T-helper 2 cell treated with Interferon-gamma antibody and Interleukin-4, amounts not matched to agents 100 ng/mL and 5 ng/mL, for 36 hours (primary cell): ENCODE measurements around the gene NREP. TPM values are rescaled to one million over a fixed set of nuclear protein-coding genes. Genes with fewer than 3 reads are reported as not detected.

ENCODE experiments used
- intact Hi-C: fragments of 100-400 bp; cut with micrococcal nuclease; formaldehyde crosslinking; loops from one replicate; pipeline ENCODE4 v1.15.1; 2023
- total RNA-seq: library from RNA; stranded (reverse); gene quantifications from 2 replicates; pipeline ENCODE4 v1.2.3, GENCODE V29; 2022

NREP gene
- total RNA-seq, 1 donor from 2014 or later: 30.3 TPM

DNA sequence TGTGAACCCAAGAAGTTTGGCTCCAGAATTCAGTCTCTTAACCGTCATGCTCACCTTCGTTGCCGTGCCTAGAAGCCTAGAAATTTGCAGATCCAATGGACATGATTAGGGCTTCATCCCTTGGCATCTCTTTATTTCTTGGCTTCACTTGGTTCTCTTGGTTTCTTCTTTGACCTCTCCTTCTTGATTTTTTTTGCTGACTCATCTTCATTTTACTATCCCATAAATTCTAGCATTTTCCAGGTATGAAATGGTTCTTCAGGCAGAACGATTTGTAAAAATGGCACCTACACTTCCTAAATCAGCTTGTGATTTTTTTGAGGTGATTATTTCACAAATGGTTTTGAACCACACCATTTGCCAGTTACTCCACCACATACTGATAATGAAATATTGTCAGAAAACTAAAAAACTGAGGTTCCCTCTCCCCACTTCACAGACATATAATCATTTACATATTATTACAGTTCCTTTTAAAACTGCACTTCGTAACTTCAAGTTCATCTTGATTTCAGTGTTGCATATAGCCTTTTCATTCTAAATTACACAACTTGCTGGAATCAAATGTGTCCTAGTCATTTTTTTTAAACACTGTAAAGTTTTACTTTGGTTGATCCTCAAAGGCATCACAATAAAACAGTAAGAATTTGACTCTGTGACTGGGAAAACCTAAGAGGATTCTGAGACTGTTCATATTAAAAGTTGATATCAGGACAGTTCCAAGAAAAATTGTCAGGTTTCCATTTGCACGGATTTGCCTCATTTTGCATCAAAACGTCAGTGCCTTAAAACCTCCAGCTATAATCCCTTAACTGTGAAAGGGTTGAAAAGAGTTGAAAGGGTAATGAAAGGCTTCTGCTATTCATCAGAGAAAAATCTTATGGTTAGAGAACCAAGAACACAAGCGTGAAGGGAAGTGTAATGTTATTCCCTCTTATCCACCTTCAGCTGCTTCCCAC is 8.9 kb upstream of the NREP start:
- intact Hi-C loops: no loop called here

DNA sequence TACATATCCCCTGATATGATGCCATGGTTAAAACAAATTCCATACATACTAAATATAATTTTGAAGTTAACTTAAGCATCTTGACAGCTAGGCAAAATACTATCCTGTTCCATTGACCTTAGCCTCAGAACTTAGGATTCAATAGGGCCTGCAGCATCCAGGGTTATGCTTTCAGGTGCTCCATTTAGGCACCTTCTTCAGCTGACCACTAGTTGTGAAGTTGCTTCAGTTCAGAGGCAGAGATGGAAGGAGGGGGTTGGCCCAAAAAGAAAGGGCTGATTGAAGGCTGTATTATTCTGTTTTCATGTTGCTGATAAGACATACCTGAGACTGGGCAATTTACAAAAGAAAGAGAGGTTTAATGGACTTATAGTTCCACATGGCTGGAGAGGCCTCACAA is 7.0 kb upstream of the NREP start:
- intact Hi-C loops: no loop called here

DNA sequence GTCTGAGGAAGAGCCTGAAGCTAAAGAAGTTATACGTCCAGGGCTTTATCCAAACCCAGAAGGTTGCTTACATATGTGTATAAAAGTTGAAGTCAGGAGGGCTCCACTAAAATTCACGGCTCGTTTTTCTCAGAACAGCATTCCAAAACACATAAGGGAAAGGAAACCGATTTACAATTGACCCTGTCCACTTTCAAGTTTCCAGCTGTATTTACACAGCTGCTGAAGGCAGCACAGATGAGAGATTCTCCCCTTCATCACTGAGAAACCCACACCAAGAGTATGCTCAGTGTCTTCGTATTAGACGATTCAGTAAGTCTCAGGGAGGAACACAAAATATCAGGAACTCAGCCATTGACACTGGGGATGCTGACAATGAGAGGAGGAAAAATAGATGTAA is 5.9 kb upstream of the NREP start:
- intact Hi-C loops: no loop called here

DNA sequence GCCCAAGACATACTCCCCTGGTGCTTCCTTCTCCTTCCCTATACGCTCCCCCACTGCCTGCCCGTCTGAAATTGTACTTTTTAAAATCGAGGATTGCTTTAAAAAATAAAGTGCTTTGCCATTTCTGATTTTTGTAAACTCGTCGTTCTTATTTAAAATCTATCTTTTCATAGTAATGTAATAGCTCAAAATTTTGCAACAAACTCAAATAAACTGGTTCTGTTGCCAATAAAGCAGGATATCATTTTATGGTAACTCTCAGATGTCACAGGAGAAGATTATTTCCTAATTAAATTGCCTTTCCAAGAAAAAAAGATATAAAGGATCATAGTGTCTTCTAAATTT is 1.3 kb upstream of the NREP start:
- intact Hi-C loops: loop anchor here (5.0 kb wide), 3 partner anchors 526 to 1001 kb away; partner anchors contain the start of gene EPB41L4A

DNA sequence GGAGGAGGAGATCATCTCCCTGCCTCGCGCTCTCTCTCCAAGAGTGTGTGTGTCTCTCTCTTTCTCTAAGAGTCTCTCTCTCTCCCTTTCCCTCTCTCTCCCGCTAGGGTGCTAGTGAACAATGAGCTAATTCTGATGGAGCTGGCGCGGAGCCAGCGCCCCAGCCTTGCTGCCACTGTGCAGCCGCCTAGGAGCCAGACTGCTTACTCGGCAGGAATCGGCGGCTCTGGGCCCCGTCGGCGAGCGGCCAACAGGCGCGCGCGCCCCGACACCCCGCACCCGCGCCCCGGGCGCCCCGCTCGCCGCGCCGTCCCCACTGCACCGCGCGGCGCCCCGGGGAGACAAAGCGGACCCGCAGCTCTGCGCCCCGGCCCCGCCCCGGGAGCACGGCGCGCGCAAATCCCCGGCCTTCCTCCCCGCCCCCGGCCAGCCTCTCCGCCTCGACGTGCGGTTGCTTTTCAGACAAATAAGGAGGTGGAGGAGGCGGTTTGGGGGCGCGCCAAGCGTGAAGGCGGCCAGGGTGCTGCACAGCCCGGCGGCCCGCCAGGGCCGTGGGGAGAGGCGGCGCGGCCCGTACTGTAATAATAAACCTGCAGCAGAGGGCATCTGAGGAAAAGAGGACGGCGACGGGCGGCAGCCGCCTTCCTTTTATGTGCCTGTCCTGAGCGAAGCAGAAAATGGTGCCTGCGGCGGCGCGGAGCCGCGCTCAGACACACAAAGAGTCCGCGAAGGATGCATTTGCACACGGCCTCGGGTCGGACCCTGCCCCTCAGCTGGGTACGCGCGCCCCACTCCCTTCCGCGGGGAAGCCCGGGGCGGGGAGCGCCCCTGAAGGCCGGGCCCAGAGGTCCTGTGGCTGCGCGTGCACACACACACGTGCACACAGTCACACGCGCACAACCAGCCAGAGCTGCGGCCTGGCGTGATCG is 625 bp upstream of the NREP start:
- intact Hi-C loops: loop anchor here (1.0 to 5.0 kb wide), 11 partner anchors 15 to 1019 kb away; partner anchors contain the start of genes EPB41L4A, SLC25A46, STARD4 and WDR36

DNA sequence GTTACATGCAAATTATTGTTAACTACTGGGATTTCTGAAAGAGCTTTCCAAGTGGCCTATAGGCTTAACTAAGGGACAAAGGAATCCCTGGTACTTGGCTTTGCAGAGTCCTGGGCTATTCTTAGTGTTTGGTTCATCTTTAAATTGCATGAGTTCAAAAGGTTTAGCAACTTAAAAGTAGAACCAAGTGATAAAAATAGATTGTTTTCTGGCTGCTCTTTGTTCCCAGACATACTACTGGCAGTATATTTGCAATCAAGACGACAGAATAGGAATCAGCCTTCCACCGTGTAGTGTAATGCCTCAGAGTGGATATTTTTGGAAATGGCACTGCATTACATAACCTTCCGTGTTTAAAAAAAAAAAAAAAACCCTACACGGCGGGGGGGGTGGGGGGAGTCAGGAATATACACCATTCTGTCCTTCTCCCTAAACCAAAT is 1.0 kb downstream of the NREP start:
- intact Hi-C loops: loop anchor here (2.0 to 5.0 kb wide), 5 partner anchors 53 to 1017 kb away; partner anchors contain the start of genes EPB41L4A and SLC25A46

DNA sequence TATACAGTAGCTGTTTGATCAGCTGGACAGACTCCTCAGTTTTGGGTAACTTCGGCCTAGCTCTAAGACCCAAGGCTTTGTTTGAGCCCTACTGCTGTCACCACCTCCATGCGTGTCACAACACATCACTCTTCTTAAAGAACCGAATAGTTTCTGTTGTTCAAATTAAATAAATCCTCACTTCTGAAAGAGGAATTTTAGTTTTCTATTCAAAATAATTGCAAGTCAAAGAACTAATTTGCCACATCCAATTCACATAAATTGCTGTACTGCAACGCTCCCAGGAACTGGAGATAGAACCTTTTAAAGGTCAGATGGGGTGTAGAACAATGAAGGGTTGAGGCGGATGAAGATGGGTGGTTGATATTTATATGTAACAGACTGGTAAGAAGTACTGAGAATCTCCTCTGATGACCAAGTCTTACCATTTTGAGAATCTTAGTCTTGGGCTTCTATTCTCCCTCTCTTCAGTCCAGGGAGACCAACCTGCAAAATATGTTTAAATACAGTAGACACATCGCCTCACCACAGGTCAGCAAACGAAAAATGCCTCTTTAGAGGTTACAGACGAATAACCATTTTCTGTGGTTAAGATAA is 1.6 kb downstream of the NREP start:
- intact Hi-C loops: loop anchor here (5.0 kb wide), 3 partner anchors 523 to 998 kb away; partner anchors contain the start of gene EPB41L4A

DNA sequence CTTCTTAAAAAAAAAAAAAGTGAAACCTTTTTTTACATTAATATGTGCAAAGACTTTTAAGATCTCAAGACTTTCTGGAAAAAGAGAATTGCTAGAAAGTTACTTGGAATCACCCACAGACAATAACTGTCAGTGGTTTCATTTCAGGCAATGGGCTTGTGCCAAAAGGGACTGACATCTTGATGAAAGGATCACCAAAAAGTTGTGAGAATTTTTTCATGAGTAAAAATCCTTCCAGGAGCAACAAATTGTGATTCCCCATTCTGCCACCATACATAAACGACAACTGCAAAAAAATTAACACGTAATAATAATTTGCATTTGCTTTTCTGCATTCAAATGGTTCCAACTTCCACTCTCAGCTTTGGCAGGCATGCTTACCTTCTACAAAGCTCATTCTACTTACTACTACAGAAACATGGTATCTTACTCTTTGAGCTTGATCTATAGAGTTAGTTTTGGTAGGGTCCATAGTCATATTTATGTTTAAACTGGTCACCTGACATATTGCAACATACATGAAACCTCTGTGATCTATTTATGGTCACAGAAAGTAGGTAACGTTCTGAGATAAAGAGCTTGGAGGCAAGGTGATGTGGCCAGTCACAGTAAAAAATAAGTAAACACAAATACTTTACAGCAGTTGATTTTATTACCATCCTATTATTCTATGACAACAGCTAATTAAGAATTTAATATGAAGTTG is 3.0 kb downstream of the NREP start:
- intact Hi-C loops: no loop called here

DNA sequence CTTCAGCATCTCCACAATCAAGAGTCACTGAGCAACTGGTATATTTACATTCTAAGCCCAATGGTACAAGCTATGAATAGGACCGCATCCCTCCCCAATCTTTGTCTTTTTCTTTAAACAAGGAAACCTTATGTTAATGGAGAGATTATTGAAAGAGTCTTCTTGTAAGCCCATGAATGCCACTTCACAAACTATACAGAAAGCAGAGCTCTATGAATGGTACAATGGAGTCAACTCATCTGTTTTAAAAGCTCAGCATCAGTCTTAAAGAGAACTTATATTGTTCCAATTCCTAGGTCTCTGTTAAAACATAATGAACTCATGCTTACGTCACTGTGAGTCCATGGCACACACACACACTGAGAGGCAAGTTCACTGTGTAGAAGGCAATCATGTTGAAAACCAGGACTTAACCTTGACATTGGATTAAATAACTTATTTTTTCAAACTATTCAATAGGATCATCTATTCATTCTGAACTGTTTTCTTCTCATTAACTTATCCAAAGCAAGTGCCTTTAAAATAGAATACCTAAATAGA is 4.5 kb downstream of the NREP start:
- intact Hi-C loops: no loop called here

DNA sequence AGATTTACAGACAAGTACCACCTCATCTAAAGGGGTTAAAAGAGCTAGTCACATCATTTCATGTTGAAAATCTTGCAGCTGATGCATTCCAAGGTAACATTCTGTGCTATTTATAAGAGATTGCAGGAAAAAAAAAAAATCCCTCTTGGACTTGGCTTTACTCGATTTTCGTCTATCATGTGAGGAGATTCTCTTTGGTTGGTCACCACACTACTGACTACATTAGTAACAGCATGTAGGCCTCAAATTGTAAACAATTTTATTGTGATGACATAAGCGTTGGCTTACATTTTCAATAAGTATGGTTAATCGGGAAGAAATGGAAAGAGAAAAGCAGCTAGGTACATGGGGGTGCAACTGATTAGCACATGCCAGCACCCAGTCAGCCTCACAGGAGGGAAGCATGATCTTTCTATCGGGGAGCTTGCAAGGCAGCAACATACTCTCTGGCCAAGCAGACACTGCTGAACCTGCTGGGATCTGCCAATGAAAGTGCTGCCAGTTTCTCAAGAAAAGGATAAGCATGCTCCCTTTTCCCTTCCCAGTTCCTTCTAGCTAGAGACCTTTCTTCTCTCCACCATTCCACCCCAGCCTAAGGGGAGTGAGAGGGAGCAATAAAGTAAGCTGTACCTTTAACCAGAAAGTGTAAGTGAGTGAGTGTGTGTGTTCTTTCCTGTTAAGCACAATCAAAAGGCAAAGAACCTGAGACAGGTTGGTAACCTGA is 7.5 kb downstream of the NREP start:
- intact Hi-C loops: no loop called here

DNA sequence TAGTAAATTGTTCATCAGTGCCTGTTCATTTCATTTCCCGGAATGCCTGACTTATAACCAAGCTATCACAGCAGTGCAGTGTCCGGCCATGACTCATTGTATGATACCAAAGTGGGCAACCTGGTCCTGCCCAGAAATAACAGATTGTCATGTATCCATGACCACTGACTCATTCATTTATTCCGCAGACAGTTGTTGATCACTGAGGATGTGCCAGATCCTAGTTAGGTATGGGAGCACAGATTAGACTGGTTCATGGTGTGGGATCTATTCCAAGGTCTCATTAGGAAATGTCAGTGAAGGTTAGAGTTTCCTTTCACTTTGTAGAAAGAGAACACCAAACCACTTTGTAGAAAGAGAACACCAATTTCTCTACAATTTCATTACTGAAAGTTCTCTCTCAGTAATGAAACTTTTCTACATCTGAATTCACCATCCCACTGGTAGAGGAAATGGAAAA is 8.7 kb downstream of the NREP start:
- intact Hi-C loops: no loop called here

DNA sequence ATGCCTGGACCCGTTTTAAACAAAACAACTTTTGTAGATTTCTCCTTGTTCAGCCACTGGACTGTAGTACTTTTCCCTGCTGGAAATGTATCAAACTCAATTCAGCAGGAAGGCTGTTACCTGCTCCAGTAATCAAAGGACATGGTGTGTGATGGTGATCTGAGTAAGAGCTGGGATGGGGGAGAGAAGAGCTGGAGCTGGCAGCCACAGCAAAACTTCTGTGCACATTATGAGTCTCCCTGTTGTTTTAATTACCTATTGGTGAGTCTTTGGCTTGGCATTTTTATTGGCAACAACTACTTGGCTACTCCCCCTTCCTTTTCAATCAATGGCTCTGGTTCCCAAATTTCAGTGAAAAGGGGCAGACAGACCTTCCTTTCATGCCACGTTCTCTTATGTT is 9.7 kb downstream of the NREP start:
- intact Hi-C loops: no loop called here

DNA sequence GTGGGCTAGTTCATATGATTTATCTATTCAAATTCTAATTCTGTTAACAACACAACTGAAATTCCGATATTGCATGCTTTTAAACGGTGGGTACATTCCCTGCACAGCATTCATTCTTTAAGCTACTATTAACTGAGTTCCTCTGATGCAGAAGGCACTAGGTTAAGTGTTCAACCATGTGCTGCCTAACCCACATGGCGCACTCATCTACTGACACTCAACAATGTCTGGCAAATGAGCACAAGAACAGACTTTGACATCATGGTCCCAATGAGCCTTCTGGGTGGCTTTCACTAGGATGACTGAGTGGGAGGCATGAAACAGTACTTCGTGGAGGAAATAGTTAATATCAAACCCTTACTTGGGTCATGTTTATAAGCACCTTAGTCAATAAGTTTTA is 10.2 kb downstream of the NREP start:
- intact Hi-C loops: no loop called here

DNA sequence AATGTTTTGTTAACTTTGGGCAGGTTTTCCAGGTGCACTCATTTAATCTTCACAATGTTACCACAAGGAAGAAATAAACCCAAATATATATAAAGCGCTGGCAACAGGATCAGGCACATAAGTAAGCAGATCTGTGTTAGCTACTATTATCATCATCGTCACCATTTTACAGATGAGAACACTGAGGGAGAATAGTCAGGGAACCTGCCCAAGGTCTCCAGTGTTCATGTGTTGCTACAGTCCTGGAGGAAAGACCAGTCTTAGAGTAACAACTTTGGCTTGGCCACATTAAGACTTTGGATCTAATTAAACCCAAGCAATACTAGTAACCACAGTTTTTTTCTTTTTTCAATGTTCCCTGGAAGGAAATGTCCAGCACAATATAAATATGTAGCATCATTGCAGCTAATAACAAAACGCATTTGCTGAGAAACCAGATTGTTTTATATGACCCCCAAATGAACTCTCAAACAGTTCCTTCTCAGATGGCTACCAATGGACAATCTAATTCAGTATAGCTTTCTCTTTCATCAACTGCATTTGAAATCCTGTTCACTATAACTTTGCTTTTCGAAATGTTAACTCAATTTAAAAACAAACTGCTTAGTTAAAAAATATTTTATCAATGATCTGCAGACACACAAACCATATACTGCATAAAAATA is 11.8 kb downstream of the NREP start:
- intact Hi-C loops: no loop called here

DNA sequence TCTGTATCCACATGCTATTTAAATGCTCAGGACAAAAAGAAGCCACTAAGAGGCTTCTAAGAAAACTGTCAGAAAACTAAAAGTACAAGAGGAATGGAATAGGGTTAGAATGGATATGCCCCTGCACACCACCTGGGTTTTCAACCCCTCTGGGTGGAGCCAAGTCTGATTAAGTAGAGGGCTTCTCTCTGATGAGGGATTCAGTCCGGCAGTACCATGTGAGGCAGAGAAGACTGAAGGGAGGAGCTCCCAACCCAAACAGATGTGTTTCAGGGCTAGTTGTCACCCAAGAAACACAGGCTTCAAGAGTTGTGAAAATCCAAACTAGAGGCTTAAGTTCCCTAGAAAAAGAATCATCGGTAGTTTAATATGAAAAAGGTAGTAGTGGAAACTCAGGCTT is 12.5 kb downstream of the NREP start:
- intact Hi-C loops: loop anchor here (5.0 kb wide), 1 partner anchor 37 kb away; no protein-coding TSS in a partner anchor

DNA sequence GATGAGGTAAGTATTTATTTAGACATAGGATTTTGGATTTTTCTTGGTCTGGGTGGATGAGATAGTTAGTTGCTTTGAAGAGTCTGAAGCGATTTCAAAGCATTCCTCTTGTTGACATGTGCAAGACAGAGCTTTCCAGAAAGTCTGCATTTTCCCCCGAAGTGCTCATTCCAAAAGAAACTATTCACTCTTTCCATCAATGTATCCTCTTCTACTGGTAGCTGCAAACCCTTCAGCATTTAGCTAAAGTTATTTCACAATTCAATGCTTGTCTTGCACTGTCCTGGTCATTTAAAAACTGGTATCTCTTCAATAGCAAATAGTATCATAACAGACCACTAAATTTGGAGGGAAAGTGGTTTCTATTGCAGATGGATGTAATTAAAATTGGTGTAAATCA is 13.0 kb downstream of the NREP start:
- intact Hi-C loops: loop anchor here (5.0 kb wide), 1 partner anchor 37 kb away; no protein-coding TSS in a partner anchor

DNA sequence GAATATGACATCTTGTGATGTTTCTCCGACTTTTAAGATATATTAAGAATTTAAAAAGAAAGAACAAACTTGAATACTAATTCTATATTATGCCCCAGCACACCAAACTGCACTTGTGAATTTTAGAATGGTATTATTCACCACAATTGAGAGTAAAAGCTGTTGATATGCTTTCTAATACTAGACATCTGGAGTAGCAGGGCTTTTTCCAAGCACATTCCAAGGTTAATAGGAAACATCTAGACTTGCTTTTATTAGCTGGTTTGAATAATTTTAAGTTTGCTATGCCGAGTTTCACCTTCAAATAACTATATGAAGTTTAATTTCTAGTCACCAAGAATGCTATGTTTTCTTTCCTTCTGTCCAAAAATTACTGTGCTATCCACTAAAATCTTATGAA is 13.5 kb downstream of the NREP start:
- intact Hi-C loops: loop anchor here (5.0 kb wide), 1 partner anchor 36 kb away; no protein-coding TSS in a partner anchor

DNA sequence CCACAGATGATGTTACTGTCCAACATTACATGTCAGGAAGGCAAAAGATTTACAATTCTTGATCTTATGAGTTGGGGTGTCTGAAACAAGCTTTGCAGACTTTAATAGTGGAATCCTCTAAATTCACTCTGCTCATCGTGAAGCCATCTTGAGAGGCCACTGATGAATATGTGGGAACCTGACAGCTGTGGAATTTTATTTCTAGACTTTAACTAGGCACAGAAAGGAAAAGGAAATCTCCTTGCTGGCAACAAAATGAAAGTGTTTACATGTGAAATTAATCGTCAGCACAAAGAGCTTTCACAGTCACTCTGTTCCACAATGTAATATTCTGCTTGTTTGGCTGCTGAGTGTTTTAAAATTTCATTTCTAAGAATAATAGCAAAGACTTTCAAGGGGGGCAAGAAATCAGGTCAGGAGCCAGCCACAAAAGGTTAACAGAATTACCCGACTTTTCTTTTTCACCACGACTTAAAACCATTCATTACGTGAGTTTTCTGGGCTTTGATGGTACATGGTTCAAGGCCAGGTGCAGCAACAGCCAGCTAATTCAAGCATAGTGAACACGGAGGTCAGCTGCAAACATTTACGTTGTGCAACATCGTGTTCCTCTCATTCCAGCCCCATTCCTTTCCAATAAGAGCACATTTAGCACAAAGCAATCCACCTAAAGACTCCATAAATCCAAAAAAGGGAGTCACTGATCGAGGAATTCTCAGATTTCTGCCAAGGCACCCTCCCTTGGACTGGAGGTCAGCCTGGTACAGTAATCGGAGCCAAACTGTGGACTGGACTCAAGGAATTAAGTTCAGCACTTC is 14.6 kb downstream of the NREP start:
- intact Hi-C loops: loop anchor here (1.0 to 5.0 kb wide), 2 partner anchors 15 to 35 kb away; partner anchors contain the start of gene NREP
